22Rv1 (cell line): ENCODE data around the gene GALNTL6.

Experiments
- ZFX ChIP-seq: fragments of 450-650 bp; IDR thresholded peaks from 2 replicates; pipeline ENCODE4 v1.6.1; 2017; ENCODE audit warnings: antibody characterized with exemption, borderline replicate concordance
- TF ChIP-seq, protein P1 (sequence below): fragments of 450-650 bp; IDR thresholded peaks from 2 replicates; pipeline ENCODE4 v1.5.1; 2017; ENCODE audit warnings: mild to moderate bottlenecking

GRCh38 chr4:172865531-172866127 lies 1052.4 kb downstream of the GALNTL6 start:
- TF ChIP-seq, protein P1, sequence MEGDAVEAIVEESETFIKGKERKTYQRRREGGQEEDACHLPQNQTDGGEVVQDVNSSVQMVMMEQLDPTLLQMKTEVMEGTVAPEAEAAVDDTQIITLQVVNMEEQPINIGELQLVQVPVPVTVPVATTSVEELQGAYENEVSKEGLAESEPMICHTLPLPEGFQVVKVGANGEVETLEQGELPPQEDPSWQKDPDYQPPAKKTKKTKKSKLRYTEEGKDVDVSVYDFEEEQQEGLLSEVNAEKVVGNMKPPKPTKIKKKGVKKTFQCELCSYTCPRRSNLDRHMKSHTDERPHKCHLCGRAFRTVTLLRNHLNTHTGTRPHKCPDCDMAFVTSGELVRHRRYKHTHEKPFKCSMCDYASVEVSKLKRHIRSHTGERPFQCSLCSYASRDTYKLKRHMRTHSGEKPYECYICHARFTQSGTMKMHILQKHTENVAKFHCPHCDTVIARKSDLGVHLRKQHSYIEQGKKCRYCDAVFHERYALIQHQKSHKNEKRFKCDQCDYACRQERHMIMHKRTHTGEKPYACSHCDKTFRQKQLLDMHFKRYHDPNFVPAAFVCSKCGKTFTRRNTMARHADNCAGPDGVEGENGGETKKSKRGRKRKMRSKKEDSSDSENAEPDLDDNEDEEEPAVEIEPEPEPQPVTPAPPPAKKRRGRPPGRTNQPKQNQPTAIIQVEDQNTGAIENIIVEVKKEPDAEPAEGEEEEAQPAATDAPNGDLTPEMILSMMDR, result no peak
- no peak for TF ChIP-seq ZFX
